WTC11 (cell line): Measurements from ENCODE around the gene ACCSL. TPM values are rescaled to one million over a fixed set of nuclear protein-coding genes. Genes with fewer than 3 reads are reported as not detected.

ENCODE experiments used
- ATAC-seq: fragments of 200-7000 bp; cut with Tn5 transposase; 2 replicates; pipeline ENCODE4 v1.10.0; 2021; ENCODE audit warnings: mild to moderate bottlenecking, moderate library complexity
- CTCF ChIA-PET: fragments of 300-600 bp; sonication (Branson Sonifier 250); formaldehyde crosslinking; loops from one replicate; lab custom pipeline; 2021; ENCODE audit warnings: antibody characterized with exemption; lab: Charles Lee
- POLR2A ChIA-PET: fragments of 350-600 bp; sonication (Branson Sonifier 250); formaldehyde crosslinking; loops from one replicate; lab custom pipeline; 2021; ENCODE audit warnings: antibody characterized with exemption; lab: Charles Lee
- DNase-seq: peaks from one replicate; pipeline ENCODE4 v3.0.0; 2021; ENCODE audit warnings: low spot score
- H3K27ac Mint-ChIP-seq: 2 replicates; pipeline ENCODE4 v1.8.0; 2021; ENCODE audit warnings: mixed read lengths
- H3K27me3 Mint-ChIP-seq: 2 replicates; pipeline ENCODE4 v1.8.0; 2021; ENCODE audit warnings: low read depth, mild to moderate bottlenecking, moderate library complexity, mixed read lengths
- H3K36me3 Mint-ChIP-seq: 2 replicates; pipeline ENCODE4 v1.8.0; 2021; ENCODE audit warnings: mixed read lengths
- H3K4me1 Mint-ChIP-seq: 2 replicates; pipeline ENCODE4 v1.8.0; 2022; ENCODE audit warnings: mixed read lengths
- H3K4me3 Mint-ChIP-seq: 2 replicates; pipeline ENCODE4 v1.8.0; 2021; ENCODE audit warnings: mild to moderate bottlenecking, moderate library complexity, mixed read lengths
- H3K9me3 Mint-ChIP-seq: 2 replicates; pipeline ENCODE4 v1.8.0; 2021; ENCODE audit warnings: mixed read lengths
- AR ChIP-seq: fragments of 250-450 bp; sonication (Bioruptor Pico); IDR thresholded peaks from 2 replicates; pipeline ENCODE4 v1.9.0; 2021; ENCODE audit warnings: mild to moderate bottlenecking
- ATF1 ChIP-seq: sonication (generic); formaldehyde crosslinking; IDR thresholded peaks from 2 replicates; pipeline ENCODE4 v1.8.1; 2023; ENCODE audit warnings: mild to moderate bottlenecking, moderate library complexity, missing genetic modification reagents
- ATF6 ChIP-seq: sonication (generic); formaldehyde crosslinking; IDR thresholded peaks from 2 replicates; pipeline ENCODE4 v1.8.1; 2023; ENCODE audit warnings: mild to moderate bottlenecking, missing genetic modification reagents
- CTCF ChIP-seq: fragments of 200-600 bp; IDR thresholded peaks from 2 replicates; pipeline ENCODE4 v1.8.0; 2022; ENCODE audit warnings: antibody characterized with exemption
- ELF4 ChIP-seq: sonication (generic); formaldehyde crosslinking; IDR thresholded peaks from 2 replicates; pipeline ENCODE4 v1.8.1; 2022; ENCODE audit warnings: low read depth, mild to moderate bottlenecking, moderate library complexity, missing genetic modification reagents
- HMGA2 ChIP-seq: fragments of 250-450 bp; sonication (Bioruptor Pico); IDR thresholded peaks from 2 replicates; pipeline ENCODE4 v1.4.0; 2021; ENCODE audit warnings: mild to moderate bottlenecking, moderate library complexity
- KAT7 ChIP-seq: sonication (generic); formaldehyde crosslinking; IDR thresholded peaks from 2 replicates; pipeline ENCODE4 v1.8.1; 2023; ENCODE audit warnings: missing genetic modification reagents, mild to moderate bottlenecking, borderline replicate concordance
- SMAD4 ChIP-seq: sonication (generic); formaldehyde crosslinking; IDR thresholded peaks from 2 replicates; pipeline ENCODE4 v1.8.0; 2022; ENCODE audit warnings: mild to moderate bottlenecking, missing genetic modification reagents
- TCF7 ChIP-seq: sonication (generic); formaldehyde crosslinking; IDR thresholded peaks from 2 replicates; pipeline ENCODE4 v1.8.0; 2022; ENCODE audit warnings: mild to moderate bottlenecking, low read depth, missing genetic modification reagents, moderate library complexity
- USF1 ChIP-seq: sonication (generic); formaldehyde crosslinking; IDR thresholded peaks from 2 replicates; pipeline ENCODE4 v1.8.0; 2022; ENCODE audit warnings: mild to moderate bottlenecking, missing genetic modification reagents
- ZBTB43 ChIP-seq: sonication (generic); formaldehyde crosslinking; IDR thresholded peaks from 2 replicates; pipeline ENCODE4 v1.8.1; 2023; ENCODE audit warnings: mild to moderate bottlenecking, missing genetic modification reagents
- ZNF232 ChIP-seq: sonication (generic); formaldehyde crosslinking; IDR thresholded peaks from 2 replicates; pipeline ENCODE4 v1.8.0; 2022; ENCODE audit warnings: mild to moderate bottlenecking, missing genetic modification reagents
- ZNF532 ChIP-seq: fragments of 250-450 bp; sonication (Bioruptor Pico); IDR thresholded peaks from 2 replicates; pipeline ENCODE4 v1.9.0; 2021; ENCODE audit warnings: mild to moderate bottlenecking, borderline replicate concordance
- total RNA-seq: library from RNA; stranded (reverse); gene quantifications from 3 replicates; pipeline ENCODE4 v1.2.3, GENCODE V29; 2021

The ACCSL gene
- total RNA-seq, 1 experiment from 2014 or later = not detected

- ATAC-seq = no peak
- Mint-ChIP-seq H3K36me3 (peaks cover 8% of the 10 kb centered on the region; the same call in 1 of the 2 replicates), H3K27me3 (peaks cover 4% of the 10 kb centered on the region; the same call in 1 of the 2 replicates), H3K4me3 (no peak overlapping the region), H3K9me3 (peaks cover 20% of the 10 kb centered on the region), H3K27ac (no peak overlapping the region)
- ChIA-PET CTCF (interaction anchor here (1.4 kb wide), 1 partner anchor 65 kb away, joined by 4 read pairs; the partner anchor contains the start of gene EXT2), POLR2A (no interaction called here)
- DNase-seq = no peak
- TF ChIP-seq TCF7 (CRISPR knock-in tag) (no peak), SMAD4 (CRISPR knock-in tag) (no peak), ZNF532 (CRISPR knock-in tag) (no peak), ELF4 (CRISPR knock-in tag) (no peak), USF1 (CRISPR knock-in tag) (no peak), ATF1 (CRISPR knock-in tag) (no peak), CTCF (no peak), AR (CRISPR knock-in tag) (no peak), ZNF232 (CRISPR knock-in tag) (no peak)
- TF ChIP-seq, all 79 proteins: peak for 0
- peaks cover 22% of the 10 kb centered on the region for H3K4me1 Mint-ChIP-seq
These were observed 18.3 kb upstream of the ACCSL start for GRCh38 chr11:44029507-44029845.

- peaks cover 4% of the 10 kb centered on the region; the same call in 1 of the 2 replicates for H3K27me3 Mint-ChIP-seq
- CTCF ChIA-PET = interaction anchor here (0.7 to 1.6 kb wide), 5 partner anchors 12 to 140 kb away, joined by 3 to 6 read pairs (median 3); partner anchors contain the start of gene EXT2
- peaks cover 22% of the 10 kb centered on the region for H3K4me1 Mint-ChIP-seq
- H3K9me3 Mint-ChIP-seq = peaks cover 20% of the 10 kb centered on the region
- ATAC-seq = peak; percentile 81
- H3K27ac Mint-ChIP-seq = peak overlapping the region; percentile 30; the same call in 1 of the 2 replicates
- H3K4me3 Mint-ChIP-seq = peak overlapping the region; percentile 18; the same call in 1 of the 2 replicates
- DNase-seq = peak; percentile 44
- H3K36me3 Mint-ChIP-seq = peaks cover 8% of the 10 kb centered on the region; the same call in 1 of the 2 replicates
- no peak for TF ChIP-seq ATF6 (CRISPR knock-in tag)
- no peak for TF ChIP-seq KAT7 (CRISPR knock-in tag)
- TF ChIP-seq ZBTB43 = no peak
- TF ChIP-seq HMGA2 (CRISPR knock-in tag) = peak; percentile 85
- POLR2A ChIA-PET = interaction anchor here (0.6 to 1.0 kb wide), 2 partner anchors 41 to 88 kb away, joined by 3 to 4 read pairs; no protein-coding TSS in a partner anchor
These were observed 17.5 kb upstream of the ACCSL start for GRCh38 chr11:44029977-44030911.
